Thyroid gland (tissue), 4 donors: Measurements from ENCODE around the gene NR0B2. TPM values are rescaled to one million over a fixed set of nuclear protein-coding genes. Genes with fewer than 3 reads are reported as not detected.

Experiments
- DNase-seq, 2 donors: peaks; one replicate each; pipeline ENCODE4 v3.0.0-alpha.2; 2019
- H3K27ac ChIP-seq, 3 donors: fragments of 200-600 bp; sonication (generic); 1 replicate in 2 of 3; 2 replicates in 1 of 3; pipeline ENCODE4 v1.5.1; 2016 to 2019; ENCODE audit warnings: mild to moderate bottlenecking in 1 of 3, moderate library complexity in 1 of 3
- H3K27me3 ChIP-seq: fragments of 200-600 bp; sonication (generic); one replicate; pipeline ENCODE4 v1.5.1; 2019
- H3K36me3 ChIP-seq, 2 donors: fragments of 200-600 bp; sonication (generic); one replicate each; pipeline ENCODE4 v1.5.1; 2016 to 2019
- H3K4me1 ChIP-seq, 2 donors: fragments of 200-600 bp; sonication (generic); one replicate each; pipeline ENCODE4 v1.5.1; 2017 to 2019
- H3K4me3 ChIP-seq, 3 donors: fragments of 200-600 bp; sonication (generic); replicated peaks in 1 of 3; 1 replicate in 2 of 3; 2 replicates in 1 of 3; pipeline ENCODE4 v1.5.1; 2016; ENCODE audit warnings: mild to moderate bottlenecking in 1 of 3
- H3K9me3 ChIP-seq: fragments of 200-600 bp; sonication (generic); one replicate; pipeline ENCODE4 v1.5.1; 2017
- CTCF ChIP-seq, 6 experiments: fragments of 200-600 bp in 3 of 6; fragments of 450-650 bp in 3 of 6; sonication (generic) in 3 of 6; IDR thresholded peaks; one replicate each; pipeline ENCODE4 v1.5.1; 2016 to 2019; ENCODE audit warnings: antibody characterized with exemption in 6 of 6, mild to moderate bottlenecking in 2 of 6, inconsistent platforms in 1 of 6, moderate library complexity in 1 of 6
- POLR2A ChIP-seq, 2 donors: fragments of 450-650 bp; IDR thresholded peaks; one replicate each; pipeline ENCODE4 v1.6.1; 2017; ENCODE audit warnings: antibody characterized with exemption in 2 of 2, mild to moderate bottlenecking in 2 of 2, moderate library complexity in 1 of 2
- WGBS, 2 donors: methylation state at CpG; one replicate each; pipeline ENCODE4 v1.1.5; 2017; 5-methylcytosine and 5-hydroxymethylcytosine counted together
- intact Hi-C: fragments of 100-400 bp; cut with DNase I; formaldehyde crosslinking; loops from one replicate; pipeline ENCODE4 v1.15.1; 2023
- total RNA-seq, 4 donors: library from RNA; depleted of rRNA; stranded (reverse); fragments of >200 nt; gene quantifications; one replicate each; pipeline ENCODE4 v1.2.3, GENCODE V29; 2016

NR0B2 gene
- total RNA-seq, 4 donors from 2014 or later, result not detected

DNA sequence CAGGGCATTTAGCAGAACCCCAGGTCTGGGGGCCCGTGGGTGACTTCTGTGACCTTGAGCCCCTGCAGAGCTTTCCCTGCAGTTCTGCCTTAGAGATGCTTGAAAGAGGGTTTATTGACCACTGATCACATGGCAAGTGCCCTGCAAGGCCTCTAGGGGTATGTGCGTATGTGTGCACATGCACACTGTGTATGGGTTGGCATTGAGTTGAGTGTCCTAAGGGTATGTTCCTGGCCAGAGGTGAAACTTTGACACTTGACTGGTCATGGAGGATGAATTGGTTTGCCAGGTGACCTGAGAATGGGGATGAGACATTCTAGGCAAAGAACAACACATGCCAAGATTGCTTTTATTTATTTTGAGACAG, 24.9 kb upstream of the NR0B2 start:
- TF ChIP-seq POLR2A (IDR thresholded peaks at IDR 0.05) (no peak), CTCF (IDR thresholded peaks at IDR 0.05) (no peak)
- WGBS, 2 donors, result 69 to 100% methylated on average over 1 to 2 of the region's 2 CpGs
- Histone ChIP-seq H3K4me3 (no peak overlapping the region), H3K27ac (no peak overlapping the region), H3K27me3 (no peaks in the 10 kb centered on the region), H3K4me1 (peaks cover 0 to 16% of the 10 kb centered on the region in 2 donors), H3K36me3 (peaks cover 25 to 32% of the 10 kb centered on the region in 2 donors), H3K9me3 (no peaks in the 10 kb centered on the region)
- no peak for DNase-seq
- intact Hi-C loops, result no loop called here

GRCh38 chr1:26938004-26938658, 24.4 kb upstream of the NR0B2 start:
- intact Hi-C loops, result no loop called here
- H3K27me3 ChIP-seq, result no peaks in the 10 kb centered on the region
- no peak overlapping the region for H3K4me3 ChIP-seq
- peaks cover 20 to 28% of the 10 kb centered on the region in 2 donors for H3K36me3 ChIP-seq
- H3K9me3 ChIP-seq, result no peaks in the 10 kb centered on the region
- TF ChIP-seq POLR2A (IDR thresholded peaks at IDR 0.05) (no peak), CTCF (IDR thresholded peaks at IDR 0.05) (no peak)
- WGBS, 2 donors, result 97 to 98% methylated on average over 3 to 4 of the region's 4 CpGs
- peaks cover 0 to 16% of the 10 kb centered on the region in 2 donors for H3K4me1 ChIP-seq
- no peak for DNase-seq
- H3K27ac ChIP-seq, result no peak overlapping the region

DNA sequence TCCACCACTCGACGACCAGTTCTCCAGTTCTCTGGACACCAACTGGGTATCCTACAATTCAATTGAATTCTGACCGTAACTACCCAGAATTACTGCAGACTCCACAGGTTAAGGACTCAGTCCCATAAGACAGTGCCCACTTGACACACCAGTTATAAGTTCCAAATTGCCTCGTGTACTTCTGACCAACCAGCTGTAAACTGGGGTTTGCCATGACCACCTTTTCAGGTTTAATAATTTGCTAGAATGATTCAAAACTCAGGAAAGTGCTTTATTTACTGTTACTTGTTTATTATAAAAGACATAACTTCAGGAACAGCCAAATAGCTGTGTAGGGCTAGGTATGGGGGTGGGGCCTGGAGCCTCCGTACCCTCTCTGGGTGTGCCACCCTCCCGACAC, 23.0 kb upstream of the NR0B2 start:
- Histone ChIP-seq H3K4me3 (no peak overlapping the region), H3K27me3 (no peaks in the 10 kb centered on the region), H3K36me3 (peaks cover 7 to 21% of the 10 kb centered on the region in 2 donors), H3K27ac (no peak overlapping the region), H3K9me3 (no peaks in the 10 kb centered on the region), H3K4me1 (peaks cover 0 to 16% of the 10 kb centered on the region in 2 donors)
- TF ChIP-seq POLR2A (IDR thresholded peaks at IDR 0.05) (no peak), CTCF (IDR thresholded peaks at IDR 0.05) (no peak)
- intact Hi-C loops, result no loop called here
- DNase-seq, result no peak
- 87 to 90% methylated on average over 6 of the region's 6 CpGs for WGBS, 2 donors

GRCh38 chr1:26932531-26932930, 18.8 kb upstream of the NR0B2 start:
- H3K9me3 ChIP-seq, result no peaks in the 10 kb centered on the region
- WGBS, 2 donors, result 91% methylated on average over 3 of the region's 3 CpGs
- intact Hi-C loops, result no loop called here
- no peak overlapping the region for H3K4me3 ChIP-seq
- TF ChIP-seq POLR2A (IDR thresholded peaks at IDR 0.05), result no peak
- TF ChIP-seq CTCF (IDR thresholded peaks at IDR 0.05), result no peak
- H3K27me3 ChIP-seq, result no peaks in the 10 kb centered on the region
- H3K36me3 ChIP-seq, result peaks cover 4 to 25% of the 10 kb centered on the region in 2 donors
- DNase-seq, result no peak
- no peaks in the 10 kb centered on the region for H3K4me1 ChIP-seq
- no peak overlapping the region for H3K27ac ChIP-seq

DNA sequence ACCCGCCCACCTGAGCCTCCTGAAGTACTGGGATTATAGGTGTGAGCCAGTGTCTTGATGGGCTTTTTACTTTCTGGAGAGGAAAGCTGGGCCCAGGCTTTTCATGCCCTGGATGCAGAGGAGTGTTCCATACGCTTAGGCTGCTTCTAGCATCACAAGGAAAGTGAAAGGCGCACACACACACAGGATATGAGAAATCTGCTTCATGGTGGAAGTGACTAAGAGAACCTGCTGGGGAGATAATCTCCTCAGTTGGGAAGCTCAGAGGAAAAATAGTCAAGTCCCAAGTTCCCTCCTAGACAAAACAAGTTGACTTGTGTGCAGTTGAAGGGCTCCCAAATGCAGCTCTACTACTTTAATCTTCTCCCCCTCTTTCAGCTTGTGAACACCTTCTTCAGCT, 9.9 kb upstream of the NR0B2 start:
- TF ChIP-seq CTCF (IDR thresholded peaks at IDR 0.05) (no peak), POLR2A (IDR thresholded peaks at IDR 0.05) (no peak)
- Histone ChIP-seq H3K4me1 (peaks cover 13 to 19% of the 10 kb centered on the region in 2 donors), H3K4me3 (no peak overlapping the region), H3K27me3 (no peaks in the 10 kb centered on the region), H3K36me3 (peaks cover 23 to 30% of the 10 kb centered on the region in 2 donors), H3K27ac (no peak overlapping the region), H3K9me3 (no peaks in the 10 kb centered on the region)
- intact Hi-C loops, result no loop called here
- DNase-seq, result no peak
- WGBS, 2 donors, result 94 to 98% methylated on average over 3 of the region's 3 CpGs
